GM10266 (cell line): ENCODE measurements around the gene ANO9.
A peak's percentile ranks its signal among the peaks of the same experiment; 100 is the strongest.

Experiments
- DNase-seq: peaks from one replicate; pipeline ENCODE4 v3.0.0; 2012; ENCODE audit errors: extremely low spot score
- CTCF ChIP-seq: IDR thresholded peaks from 2 replicates; pipeline ENCODE4 v1.5.1; 2012; ENCODE audit warnings: mild to moderate bottlenecking, low read depth; ENCODE audit not compliant: control insufficient read depth, insufficient read depth; ENCODE audit errors: missing control alignments

ANO9 gene

DNA sequence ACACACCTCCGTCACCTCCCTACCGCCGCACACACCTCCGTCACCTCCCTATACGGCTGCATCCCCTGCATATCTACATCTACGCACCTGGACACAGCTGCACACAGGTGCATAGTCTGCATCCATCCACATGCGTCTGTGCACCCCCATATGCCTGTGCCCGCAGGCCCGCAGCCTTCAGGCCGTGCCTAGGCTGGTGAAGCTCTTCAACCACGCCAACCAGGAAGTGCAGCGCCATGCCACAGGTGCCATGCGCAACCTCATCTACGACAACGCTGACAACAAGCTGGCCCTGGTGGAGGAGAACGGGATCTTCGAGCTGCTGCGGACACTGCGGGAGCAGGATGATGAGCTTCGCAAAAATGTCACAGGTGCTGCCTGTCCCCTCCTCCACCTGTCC is 43.0 kb downstream of the ANO9 start:
- DNase-seq, result no peak
- no peak for TF ChIP-seq CTCF

DNA sequence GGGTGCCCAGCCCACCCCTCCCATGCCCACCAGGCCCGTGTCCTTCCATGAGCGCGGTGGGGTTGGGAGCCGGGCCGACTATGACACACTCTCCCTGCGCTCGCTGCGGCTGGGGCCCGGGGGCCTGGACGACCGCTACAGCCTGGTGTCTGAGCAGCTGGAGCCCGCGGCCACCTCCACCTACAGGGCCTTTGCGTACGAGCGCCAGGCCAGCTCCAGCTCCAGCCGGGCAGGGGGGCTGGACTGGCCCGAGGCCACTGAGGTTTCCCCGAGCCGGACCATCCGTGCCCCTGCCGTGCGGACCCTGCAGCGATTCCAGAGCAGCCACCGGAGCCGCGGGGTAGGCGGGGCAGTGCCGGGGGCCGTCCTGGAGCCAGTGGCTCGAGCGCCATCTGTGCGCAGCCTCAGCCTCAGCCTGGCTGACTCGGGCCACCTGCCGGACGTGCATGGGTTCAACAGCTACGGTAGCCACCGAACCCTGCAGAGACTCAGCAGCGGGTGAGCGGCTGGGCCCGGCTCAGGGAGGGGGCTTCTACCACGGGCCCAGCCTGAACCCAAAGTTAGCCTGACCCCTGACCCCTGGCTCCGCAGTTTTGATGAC is 44.8 kb downstream of the ANO9 start:
- TF ChIP-seq CTCF, result peak; percentile 73
- DNase-seq, result peak; percentile 96

DNA sequence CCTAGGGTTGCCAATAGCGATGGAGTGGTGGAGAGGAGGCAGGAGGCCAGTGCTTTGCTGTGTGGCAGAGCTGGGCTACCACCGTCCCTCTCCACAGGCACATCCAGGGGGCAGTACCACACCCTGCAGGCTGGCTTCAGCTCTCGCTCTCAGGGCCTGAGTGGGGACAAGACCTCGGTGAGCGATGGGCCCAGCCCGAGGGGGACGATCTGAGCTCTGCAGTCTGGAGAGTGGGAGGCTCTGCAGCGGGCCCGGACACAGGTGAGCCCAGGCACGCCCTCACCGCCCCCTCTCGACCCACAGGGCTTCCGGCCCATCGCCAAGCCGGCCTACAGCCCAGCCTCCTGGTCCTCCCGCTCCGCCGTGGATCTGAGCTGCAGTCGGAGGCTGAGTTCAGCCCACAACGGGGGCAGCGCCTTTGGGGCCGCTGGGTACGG is 45.3 kb downstream of the ANO9 start:
- peak; percentile 29 for TF ChIP-seq CTCF

GRCh38 chr11:395866-396265 is 45.9 kb downstream of the ANO9 start:
- TF ChIP-seq CTCF, result no peak
- no peak for DNase-seq

More for the DNA sequence above, 45.3 kb downstream of the ANO9 start:
- no peak for DNase-seq

GRCh38 chr11:394858-395655 is 46.8 kb downstream of the ANO9 start:
- no peak for TF ChIP-seq CTCF
- no peak for DNase-seq

DNA sequence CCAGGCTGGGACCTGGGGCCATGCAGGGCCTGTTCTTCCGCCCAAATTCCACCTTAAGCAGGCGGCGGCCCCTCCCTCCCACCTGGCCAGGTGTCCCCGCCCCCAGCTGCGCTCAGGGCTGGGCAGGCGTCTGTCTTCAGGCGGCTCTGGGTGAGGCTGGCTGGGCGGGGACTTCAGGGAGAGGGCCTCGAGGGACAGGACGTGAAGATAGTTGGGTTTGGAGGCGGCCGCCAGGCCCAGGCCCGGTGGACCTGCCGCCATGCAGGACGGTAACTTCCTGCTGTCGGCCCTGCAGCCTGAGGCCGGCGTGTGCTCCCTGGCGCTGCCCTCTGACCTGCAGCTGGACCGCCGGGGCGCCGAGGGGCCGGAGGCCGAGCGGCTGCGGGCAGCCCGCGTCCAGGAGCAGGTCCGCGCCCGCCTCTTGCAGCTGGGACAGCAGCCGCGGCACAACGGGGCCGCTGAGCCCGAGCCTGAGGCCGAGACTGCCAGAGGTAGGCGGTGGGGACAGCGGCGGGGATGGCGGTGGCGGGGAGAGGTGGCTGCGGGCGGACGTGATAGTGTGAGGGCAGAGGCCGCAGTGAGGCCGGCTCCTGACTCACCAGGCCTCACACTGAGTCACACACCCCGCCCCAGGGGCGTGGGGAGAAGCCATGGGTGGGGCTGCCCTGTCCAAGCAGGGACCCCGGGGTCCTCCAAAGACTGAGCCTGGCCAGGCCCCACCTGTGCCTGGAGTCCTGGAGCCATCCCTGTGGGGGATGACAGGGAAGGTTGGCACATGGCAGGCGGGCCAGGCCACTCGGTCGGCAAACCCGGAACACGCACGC is 47.6 kb downstream of the ANO9 start, which contains the start of gene PKP3:
PKP3 (plus strand) TSS at position 176 of the 824 bp plus-strand sequence; CDS start at position 260, 84 bp downstream.
- TF ChIP-seq CTCF, result no peak
- no peak for DNase-seq
